Transverse colon (tissue), 4 donors: ENCODE measurements around the gene ANKRD12. TPM values are rescaled to one million over a fixed set of nuclear protein-coding genes. Genes with fewer than 3 reads are reported as not detected.

Source experiments
- DNase-seq: peaks from one replicate; pipeline ENCODE4 v3.0.0-alpha.2; 2019
- H3K27ac ChIP-seq, 4 donors: fragments of 200-600 bp; sonication (generic); 2 replicates each; pipeline ENCODE4 v1.5.1; 2016 to 2018; ENCODE audit warnings: inconsistent platforms in 4 of 4
- H3K27me3 ChIP-seq: fragments of 200-600 bp; sonication (generic); 2 replicates; pipeline ENCODE4 v1.5.1; 2017; ENCODE audit warnings: inconsistent platforms
- H3K36me3 ChIP-seq, 4 donors: fragments of 200-600 bp; sonication (generic); 2 replicates each; pipeline ENCODE4 v1.5.1; 2017 to 2019; ENCODE audit warnings: inconsistent platforms in 4 of 4
- H3K4me1 ChIP-seq, 4 donors: fragments of 200-600 bp; sonication (generic); 2 replicates each; pipeline ENCODE4 v1.5.1; 2017 to 2020; ENCODE audit warnings: inconsistent platforms in 4 of 4
- H3K4me3 ChIP-seq, 4 donors: fragments of 200-600 bp; sonication (generic); 1 replicate in 1 of 4; 2 replicates in 3 of 4; pipeline versions ENCODE4 v1.5.1 to v1.6.1; 2017 to 2019; ENCODE audit warnings: inconsistent platforms in 4 of 4
- H3K9me3 ChIP-seq, 2 donors: fragments of 200-600 bp; sonication (generic); 2 replicates each; pipeline ENCODE4 v1.5.1; 2017 to 2019; ENCODE audit warnings: inconsistent platforms in 2 of 2
- CTCF ChIP-seq, 5 experiments: fragments of 200-600 bp in 3 of 5; fragments of 450-650 bp in 2 of 5; sonication (generic) in 3 of 5; IDR thresholded peaks; 1 replicate in 2 of 5; 2 replicates in 3 of 5; pipeline ENCODE4 v1.5.1; 2016 to 2017; ENCODE audit warnings: antibody characterized with exemption in 5 of 5, inconsistent platforms in 3 of 5, mild to moderate bottlenecking in 2 of 5, moderate library complexity in 1 of 5
- EP300 ChIP-seq: sonication (generic); formaldehyde crosslinking; IDR thresholded peaks from one replicate; pipeline ENCODE4 v1.6.1; 2017; ENCODE audit warnings: antibody characterized with exemption, low read depth
- POLR2A ChIP-seq: fragments of 450-650 bp; IDR thresholded peaks from one replicate; pipeline ENCODE4 v1.6.1; 2016; ENCODE audit warnings: antibody characterized with exemption, mild to moderate bottlenecking, moderate library complexity
- POLR2AphosphoS5 ChIP-seq, 3 donors: sonication (generic); formaldehyde crosslinking; IDR thresholded peaks; one replicate each; pipeline ENCODE4 v1.6.1; 2016; ENCODE audit warnings: antibody characterized with exemption in 3 of 3
- WGBS, 2 donors: methylation state at CpG; one replicate each; pipeline ENCODE4 v1.1.5; 2018; ENCODE audit warnings: low coverage in 1 of 2; 5-methylcytosine and 5-hydroxymethylcytosine counted together
- in situ Hi-C, 4 donors: fragments of 200-750 bp; cut with MboI; loops; one replicate each; pipeline versions ENCODE4 v1.15.0 to v1.15.1; 2017; ENCODE audit warnings: low sequenced_read_pairs in 3 of 4, low pct_ligation_motif_present in 1 of 4, low pct_unique_long_range_greater_than_20kb in 1 of 4
- intact Hi-C: fragments of 100-400 bp; cut with DNase I; formaldehyde crosslinking; loops from one replicate; pipeline ENCODE4 v1.15.1; 2023; ENCODE audit warnings: low total_unique reads
- total RNA-seq, 4 donors: library from RNA; depleted of rRNA; stranded (reverse); fragments of >200 nt; gene quantifications; one replicate each; pipeline ENCODE4 v1.1.0, GENCODE V29; 2016

Gene ANKRD12
- total RNA-seq, 4 donors from 2014 or later: 17.5 to 91.8 (median 59.1) TPM

- Histone ChIP-seq H3K27ac (no peak overlapping the region), H3K36me3 (no peaks in the 10 kb centered on the region), H3K4me1 (peaks cover 4 to 47% (median 12%) of the 10 kb centered on the region in 4 donors), H3K4me3 (no peak overlapping the region), H3K27me3 (no peaks in the 10 kb centered on the region), H3K9me3 (no peaks in the 10 kb centered on the region)
- TF ChIP-seq POLR2A: no peak
- TF ChIP-seq CTCF (IDR thresholded peaks at IDR 0.05): no peak
- no peak for TF ChIP-seq POLR2AphosphoS5 (IDR thresholded peaks at IDR 0.05)
- no peak for TF ChIP-seq EP300
- WGBS, 2 donors: 83 to 87% methylated on average over 1 of the region's 1 CpG
- intact Hi-C loops (no loop called here), in situ Hi-C loops (loop anchor here in 1 of 4 donors (25.0 kb wide), 1 partner anchor 513 kb away; no protein-coding TSS in a partner anchor)
- DNase-seq: no peak
These were observed 38.5 kb downstream of the ANKRD12 start for GRCh38 chr18:9175115-9175514.

- Histone ChIP-seq H3K36me3 (no peaks in the 10 kb centered on the region), H3K9me3 (no peaks in the 10 kb centered on the region), H3K4me1 (peaks cover 4 to 52% (median 14%) of the 10 kb centered on the region in 4 donors), H3K4me3 (no peak overlapping the region), H3K27ac (no peak overlapping the region), H3K27me3 (no peaks in the 10 kb centered on the region)
- 88 to 92% methylated on average over 1 to 6 of the region's 6 CpGs for whole genome bisulfite sequencing, 2 donors
- in situ Hi-C loops (loop anchor here in 1 of 4 donors (25.0 kb wide), 1 partner anchor 515 kb away; no protein-coding TSS in a partner anchor), intact Hi-C loops (no loop called here)
- DNase-seq: no peak
- TF ChIP-seq POLR2A (no peak), POLR2AphosphoS5 (IDR thresholded peaks at IDR 0.05) (no peak), CTCF (IDR thresholded peaks at IDR 0.05) (no peak), EP300 (no peak)
These were observed 40.5 kb downstream of the ANKRD12 start for GRCh38 chr18:9177031-9177430.

GRCh38 chr18:9177466-9177865 lies 40.9 kb downstream of the ANKRD12 start:
- DNase-seq: no peak
- Histone ChIP-seq H3K4me3 (no peak overlapping the region), H3K9me3 (no peaks in the 10 kb centered on the region), H3K27me3 (no peaks in the 10 kb centered on the region), H3K4me1 (peaks cover 4 to 48% (median 14%) of the 10 kb centered on the region in 4 donors), H3K36me3 (no peaks in the 10 kb centered on the region), H3K27ac (no peak overlapping the region)
- in situ Hi-C loops (loop anchor here in 1 of 4 donors (25.0 kb wide), 1 partner anchor 515 kb away; no protein-coding TSS in a partner anchor), intact Hi-C loops (no loop called here)
- TF ChIP-seq CTCF (IDR thresholded peaks at IDR 0.05) (no peak), EP300 (no peak), POLR2AphosphoS5 (IDR thresholded peaks at IDR 0.05) (no peak), POLR2A (no peak)
- WGBS, 2 donors: 84 to 88% methylated on average over 4 of the region's 4 CpGs

- intact Hi-C loops: no loop called here
- no peak for DNase-seq
- in situ Hi-C loops: loop anchor here in 1 of 4 donors (25.0 kb wide), 1 partner anchor 516 kb away; no protein-coding TSS in a partner anchor
These were observed 42.0 kb downstream of the ANKRD12 start for GRCh38 chr18:9178557-9178956.

More at GRCh38 chr18:9178557-9178956, 42.0 kb downstream of the ANKRD12 start:
- H3K4me1 ChIP-seq: peaks cover 0 to 37% (median 7%) of the 10 kb centered on the region in 4 donors
- no peaks in the 10 kb centered on the region for H3K36me3 ChIP-seq
- WGBS, 2 donors: 85 to 92% methylated on average over 1 of the region's 1 CpG
- no peak overlapping the region for H3K27ac ChIP-seq
- H3K9me3 ChIP-seq: no peaks in the 10 kb centered on the region
- no peak for TF ChIP-seq POLR2AphosphoS5 (IDR thresholded peaks at IDR 0.05)
- no peak for TF ChIP-seq POLR2A
- H3K4me3 ChIP-seq: no peak overlapping the region
- no peaks in the 10 kb centered on the region for H3K27me3 ChIP-seq
